GM18511 (cell line): Measurements from ENCODE around the gene EXD3.
"Not testable (repeated sequence)": the region's sequence is repeated elsewhere in the genome, so short reads cannot be mapped to it uniquely, and the experiment has no call there.

Source experiments
- ATAC-seq: cut with Tn5 transposase; IDR thresholded peaks from one replicate; pipeline ENCODE4 v1.9.1; 2021; ENCODE audit warnings: mild to moderate bottlenecking, moderate library complexity; ENCODE audit not compliant: unreplicated experiment

EXD3 gene

GRCh38 chr9:137348769-137349470, 74.0 kb downstream of the EXD3 start:
- no peak for ATAC-seq

- ATAC-seq, result no peak
Observed at GRCh38 chr9:137347928-137348327, 75.0 kb downstream of the EXD3 start.

- no peak for ATAC-seq
Observed at GRCh38 chr9:137342482-137342881, 80.5 kb downstream of the EXD3 start.

GRCh38 chr9:137341227-137341626, 81.7 kb downstream of the EXD3 start:
- no peak for ATAC-seq

GRCh38 chr9:137339908-137340462, 83.0 kb downstream of the EXD3 start:
- not testable (repeated sequence) for ATAC-seq

- ATAC-seq, result no peak
Observed at GRCh38 chr9:137339045-137339907, 83.7 kb downstream of the EXD3 start.

GRCh38 chr9:137336735-137337134, 86.2 kb downstream of the EXD3 start:
- ATAC-seq, result no peak

GRCh38 chr9:137333016-137333671, 89.8 kb downstream of the EXD3 start:
- ATAC-seq, result no peak

GRCh38 chr9:137331929-137332328, 91.0 kb downstream of the EXD3 start:
- no peak for ATAC-seq

GRCh38 chr9:137330689-137331088, 92.3 kb downstream of the EXD3 start:
- no peak for ATAC-seq

- ATAC-seq, result not testable (repeated sequence)
Observed at GRCh38 chr9:137329590-137329989, 93.4 kb downstream of the EXD3 start.

GRCh38 chr9:137327641-137328550, 95.1 kb downstream of the EXD3 start:
- not testable (repeated sequence) for ATAC-seq

- no peak for ATAC-seq
Observed at GRCh38 chr9:137326445-137327065, 96.4 kb downstream of the EXD3 start.

GRCh38 chr9:137325799-137326198, 97.2 kb downstream of the EXD3 start:
- ATAC-seq, result no peak

- ATAC-seq, result no peak
Observed at GRCh38 chr9:137325124-137325523, 97.8 kb downstream of the EXD3 start.

GRCh38 chr9:137323531-137324331, 99.2 kb downstream of the EXD3 start:
- no peak for ATAC-seq

GRCh38 chr9:137321726-137322361, 101.1 kb downstream of the EXD3 start:
- no peak for ATAC-seq

GRCh38 chr9:137320555-137321384, 102.2 kb downstream of the EXD3 start:
- no peak for ATAC-seq
